CD14-positive monocyte (primary cell): ENCODE data around the gene CCDC117. TPM values are rescaled to one million over a fixed set of nuclear protein-coding genes. Genes with fewer than 3 reads are reported as not detected.
A peak's percentile ranks its signal among the peaks of the same experiment; 100 is the strongest.
"Not testable (repeated sequence)": the region's sequence is repeated elsewhere in the genome, so short reads cannot be mapped to it uniquely, and the experiment has no call there.

Experiments used
- DNase-seq, 3 donors: peaks; one replicate each; pipeline ENCODE4 v3.0.0-alpha.2; 2011 to 2022
- H2AFZ ChIP-seq: 2 replicates; pipeline ENCODE4 v1.6.0; 2012; ENCODE audit warnings: mild to moderate bottlenecking, low read depth, low read length, inconsistent platforms; ENCODE audit not compliant: insufficient read depth, poor library complexity, severe bottlenecking
- H3K27ac ChIP-seq, 2 donors: 1 replicate in 1 of 2; 2 replicates in 1 of 2; pipeline ENCODE4 v1.5.1; 2012 to 2013; ENCODE audit warnings: low read length in 2 of 2, control low read depth in 1 of 2, inconsistent platforms in 1 of 2, low read depth in 1 of 2, mild to moderate bottlenecking in 1 of 2
- H3K27me3 ChIP-seq, 2 donors: one replicate each; pipeline versions ENCODE4 v1.6.0 to v1.6.1; 2011 to 2013; ENCODE audit warnings: low read length in 2 of 2; ENCODE audit not compliant: control insufficient read depth in 2 of 2, insufficient read depth in 2 of 2
- H3K36me3 ChIP-seq, 2 donors: replicated peaks in 1 of 2; 1 replicate in 1 of 2; 2 replicates in 1 of 2; pipeline versions ENCODE4 v1.5.1 to v1.6.1; 2012 to 2013; ENCODE audit warnings: low read length in 2 of 2, control low read depth in 1 of 2, inconsistent platforms in 1 of 2, mild to moderate bottlenecking in 1 of 2; ENCODE audit not compliant: insufficient read depth in 2 of 2, control insufficient read depth in 1 of 2
- H3K4me1 ChIP-seq, 2 donors: 1 replicate in 1 of 2; 2 replicates in 1 of 2; pipeline versions ENCODE4 v1.5.1 to v1.6.1; 2012 to 2013; ENCODE audit warnings: low read length in 2 of 2, control low read depth in 1 of 2, inconsistent platforms in 1 of 2, mild to moderate bottlenecking in 1 of 2, moderate library complexity in 1 of 2; ENCODE audit not compliant: insufficient read depth in 2 of 2, control insufficient read depth in 1 of 2
- H3K4me2 ChIP-seq: replicated peaks from 2 replicates; pipeline ENCODE3; 2012; ENCODE audit warnings: low read length, moderate library complexity, mild to moderate bottlenecking; ENCODE audit not compliant: poor library complexity, severe bottlenecking; ENCODE audit errors: extremely low read depth
- H3K4me3 ChIP-seq, 3 experiments: fragments of 200-600 bp in 1 of 3; sonication (generic) in 1 of 3; replicated peaks in 1 of 3; 1 replicate in 2 of 3; 2 replicates in 1 of 3; pipeline ENCODE4 v1.5.1; 2011 to 2013; ENCODE audit warnings: low read length in 3 of 3, mild to moderate bottlenecking in 3 of 3, control low read depth in 2 of 3, low read depth in 2 of 3, inconsistent platforms in 1 of 3, moderate library complexity in 1 of 3
- H3K79me2 ChIP-seq: 2 replicates; pipeline ENCODE4 v1.6.0; 2012; ENCODE audit warnings: mild to moderate bottlenecking, control low read depth, inconsistent platforms, low read length, moderate library complexity; ENCODE audit not compliant: insufficient read depth
- H3K9ac ChIP-seq: 2 replicates; pipeline ENCODE4 v1.6.0; 2017; ENCODE audit warnings: low read length, mild to moderate bottlenecking; ENCODE audit not compliant: insufficient read depth, poor library complexity, severe bottlenecking
- H3K9me3 ChIP-seq, 2 donors: replicated peaks in 1 of 2; 1 replicate in 1 of 2; 2 replicates in 1 of 2; pipeline versions ENCODE4 v1.5.1 to v1.6.1; 2012 to 2013; ENCODE audit warnings: low read length in 2 of 2, control low read depth in 1 of 2; ENCODE audit not compliant: control insufficient read depth in 1 of 2, insufficient read depth in 1 of 2
- H4K20me1 ChIP-seq: 2 replicates; pipeline ENCODE4 v1.6.0; 2012; ENCODE audit warnings: mild to moderate bottlenecking, low read length, control low read depth, moderate library complexity; ENCODE audit not compliant: insufficient read depth
- H3K27ac Mint-ChIP-seq, 7 donors: one replicate each; pipeline ENCODE4 v1.8.0; 2020; ENCODE audit warnings: mild to moderate bottlenecking in 7 of 7, mixed read lengths in 7 of 7, moderate library complexity in 6 of 7, inconsistent platforms in 2 of 7
- H3K27me3 Mint-ChIP-seq, 3 donors: one replicate each; pipeline ENCODE4 v1.8.0; 2021 to 2022; ENCODE audit warnings: low read depth in 3 of 3, mild to moderate bottlenecking in 3 of 3, mixed read lengths in 3 of 3, moderate library complexity in 3 of 3, inconsistent platforms in 1 of 3
- H3K36me3 Mint-ChIP-seq, 2 donors: one replicate each; pipeline ENCODE4 v1.8.0; 2020; ENCODE audit warnings: mixed read lengths in 2 of 2, inconsistent platforms in 1 of 2, mild to moderate bottlenecking in 1 of 2
- H3K4me1 Mint-ChIP-seq: one replicate; pipeline ENCODE4 v1.8.0; 2020; ENCODE audit warnings: mild to moderate bottlenecking, mixed read lengths
- H3K4me3 Mint-ChIP-seq, 2 donors: one replicate each; pipeline ENCODE4 v1.8.0; 2020; ENCODE audit warnings: mild to moderate bottlenecking in 2 of 2, mixed read lengths in 2 of 2, moderate library complexity in 1 of 2
- H3K9me3 Mint-ChIP-seq, 7 donors: one replicate each; pipeline ENCODE4 v1.8.0; 2020 to 2022; ENCODE audit warnings: mixed read lengths in 7 of 7, mild to moderate bottlenecking in 6 of 7, moderate library complexity in 6 of 7, inconsistent platforms in 2 of 7
- WGBS: methylation state at CpG from one replicate; pipeline ENCODE4 v1.1.5; 2013; ENCODE audit warnings: missing lambda C conversion rate; ENCODE audit not compliant: insufficient coverage; 5-methylcytosine and 5-hydroxymethylcytosine counted together
- intact Hi-C, 2 donors: fragments of 100-400 bp; cut with micrococcal nuclease; formaldehyde crosslinking; loops; one replicate each; pipeline versions ENCODE4 v1.15.0 to v1.15.1; 2023
- polyA plus RNA-seq, 3 donors: library from polyadenylated mRNA; depleted of rRNA in 1 of 3; unstranded in 2 of 3; stranded (reverse) in 1 of 3; fragments of 300-500 nt in 2 of 3; fragments of >200 nt in 1 of 3; fragmentation: Illumina TruSeq in 2 of 3; gene quantifications; 1 replicate in 2 of 3; 2 replicates in 1 of 3; pipeline ENCODE4 v1.2.3, GENCODE V29; 2012 to 2021
- TF ChIP-seq, protein P1 (sequence below): fragments of 200-600 bp; IDR thresholded peaks from one replicate; pipeline ENCODE4 v1.8.0; 2022; ENCODE audit warnings: antibody characterized with exemption, mild to moderate bottlenecking

Gene CCDC117
- polyA plus RNA-seq, 3 donors = 6.8 to 12.6 (median 10.3) TPM

DNA sequence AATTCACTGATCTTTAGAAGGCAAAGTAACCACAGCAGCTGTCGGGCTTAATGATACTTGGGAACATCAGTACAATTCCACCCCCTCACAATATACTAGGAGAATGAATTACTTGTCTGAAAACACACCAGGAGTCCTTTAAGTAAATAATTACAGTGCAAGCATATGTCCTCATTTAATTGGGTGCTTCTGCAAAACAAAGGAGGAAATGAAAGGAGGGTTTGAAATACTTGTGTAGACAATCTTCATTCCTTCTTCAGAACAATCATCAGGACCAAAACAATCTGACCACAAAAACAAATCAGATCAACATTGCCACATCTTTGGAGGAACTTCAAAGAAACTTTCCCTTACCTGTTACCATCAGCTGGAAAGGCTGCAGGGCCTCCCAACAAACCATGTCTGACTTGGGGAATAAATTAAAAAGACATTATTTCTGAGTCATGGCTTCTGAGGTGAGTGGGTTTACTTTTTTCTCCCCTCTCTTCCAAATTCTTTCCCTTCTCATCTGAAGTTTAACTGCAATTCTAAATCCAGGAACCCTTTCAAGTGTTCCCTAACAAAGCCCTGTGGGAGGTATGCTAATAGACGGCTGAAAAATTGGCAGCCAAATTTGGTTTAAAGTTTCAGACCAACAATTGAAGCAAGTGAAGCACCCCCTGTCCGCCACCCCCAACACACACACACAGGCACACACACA is 12.5 kb upstream of the CCDC117 start:
- peaks cover 0 to 6% (median 5%) of the 10 kb centered on the region in 3 donors for H3K27me3 Mint-ChIP-seq
- Histone ChIP-seq H3K27ac (peak overlapping the region in 1 of 2 donors; percentile 30), H3K4me2 (peak overlapping the region; percentile 66), H3K4me1 (peaks cover 17% of the 10 kb centered on the region in 2 donors), H2AFZ (peak overlapping the region; percentile 38), H3K36me3 (no peaks in the 10 kb centered on the region), H3K9ac (no peak overlapping the region), H3K27me3 (no peaks in the 10 kb centered on the region), H3K9me3 (no peaks in the 10 kb centered on the region), H3K79me2 (no peaks in the 10 kb centered on the region), H4K20me1 (no peaks in the 10 kb centered on the region), H3K4me3 (peak overlapping the region in 2 of 3 experiments; percentile 7 to 58)
- WGBS = no CpG with 5 or more reads among the region's 3 CpGs
- H3K27ac Mint-ChIP-seq = peak overlapping the region in 6 of 7 donors; percentile 51 to 86 (median 70)
- no peaks in the 10 kb centered on the region for H3K9me3 Mint-ChIP-seq
- peaks cover 4 to 7% of the 10 kb centered on the region in 2 donors for H3K36me3 Mint-ChIP-seq
- peak; percentile 6 to 10 (median 8) for DNase-seq
- H3K4me3 Mint-ChIP-seq = peak overlapping the region; percentile 39 to 67
- TF ChIP-seq, protein P1, sequence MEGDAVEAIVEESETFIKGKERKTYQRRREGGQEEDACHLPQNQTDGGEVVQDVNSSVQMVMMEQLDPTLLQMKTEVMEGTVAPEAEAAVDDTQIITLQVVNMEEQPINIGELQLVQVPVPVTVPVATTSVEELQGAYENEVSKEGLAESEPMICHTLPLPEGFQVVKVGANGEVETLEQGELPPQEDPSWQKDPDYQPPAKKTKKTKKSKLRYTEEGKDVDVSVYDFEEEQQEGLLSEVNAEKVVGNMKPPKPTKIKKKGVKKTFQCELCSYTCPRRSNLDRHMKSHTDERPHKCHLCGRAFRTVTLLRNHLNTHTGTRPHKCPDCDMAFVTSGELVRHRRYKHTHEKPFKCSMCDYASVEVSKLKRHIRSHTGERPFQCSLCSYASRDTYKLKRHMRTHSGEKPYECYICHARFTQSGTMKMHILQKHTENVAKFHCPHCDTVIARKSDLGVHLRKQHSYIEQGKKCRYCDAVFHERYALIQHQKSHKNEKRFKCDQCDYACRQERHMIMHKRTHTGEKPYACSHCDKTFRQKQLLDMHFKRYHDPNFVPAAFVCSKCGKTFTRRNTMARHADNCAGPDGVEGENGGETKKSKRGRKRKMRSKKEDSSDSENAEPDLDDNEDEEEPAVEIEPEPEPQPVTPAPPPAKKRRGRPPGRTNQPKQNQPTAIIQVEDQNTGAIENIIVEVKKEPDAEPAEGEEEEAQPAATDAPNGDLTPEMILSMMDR = no peak
- H3K4me1 Mint-ChIP-seq = peaks cover 24% of the 10 kb centered on the region
- intact Hi-C loops = no loop called here

DNA sequence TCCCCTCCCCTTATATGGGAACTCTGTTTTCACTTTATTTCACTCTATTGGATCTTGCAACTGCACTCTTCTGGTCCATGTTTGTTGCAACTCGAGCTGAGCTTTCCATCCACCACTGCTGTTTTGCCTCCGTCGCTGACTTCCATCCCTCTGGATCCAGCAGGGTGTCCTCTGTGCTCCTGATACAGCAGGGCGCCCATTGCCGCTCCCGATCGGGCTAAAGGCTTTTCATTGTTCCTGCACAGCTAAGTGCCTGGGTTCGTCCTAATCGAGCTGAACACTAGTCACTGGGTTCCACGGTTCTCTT is 11.1 kb upstream of the CCDC117 start:
- TF ChIP-seq, protein P1 = no peak
- peaks cover 4 to 6% (median 4%) of the 10 kb centered on the region in 3 donors for H3K27me3 Mint-ChIP-seq
- H3K36me3 ChIP-seq = no peaks in the 10 kb centered on the region
- peaks cover 17% of the 10 kb centered on the region in 2 donors for H3K4me1 ChIP-seq
- H3K4me3 ChIP-seq = no peak overlapping the region
- H3K9me3 Mint-ChIP-seq = no peaks in the 10 kb centered on the region
- H4K20me1 ChIP-seq = no peaks in the 10 kb centered on the region
- H2AFZ ChIP-seq = no peak overlapping the region
- DNase-seq = no peak
- H3K27ac Mint-ChIP-seq = peak overlapping the region in 2 of 7 donors; percentile 12 to 70
- H3K79me2 ChIP-seq = no peaks in the 10 kb centered on the region
- peaks cover 1 to 7% of the 10 kb centered on the region in 2 donors for H3K36me3 Mint-ChIP-seq
- 98% methylated on average over 6 of the region's 10 CpGs for WGBS
- intact Hi-C loops = no loop called here
- no peak overlapping the region for H3K27ac ChIP-seq
- H3K9me3 ChIP-seq = no peaks in the 10 kb centered on the region
- H3K4me3 Mint-ChIP-seq = no peak overlapping the region
- H3K9ac ChIP-seq = no peak overlapping the region
- no peak overlapping the region for H3K4me2 ChIP-seq
- H3K4me1 Mint-ChIP-seq = peaks cover 24% of the 10 kb centered on the region
- no peaks in the 10 kb centered on the region for H3K27me3 ChIP-seq

DNA sequence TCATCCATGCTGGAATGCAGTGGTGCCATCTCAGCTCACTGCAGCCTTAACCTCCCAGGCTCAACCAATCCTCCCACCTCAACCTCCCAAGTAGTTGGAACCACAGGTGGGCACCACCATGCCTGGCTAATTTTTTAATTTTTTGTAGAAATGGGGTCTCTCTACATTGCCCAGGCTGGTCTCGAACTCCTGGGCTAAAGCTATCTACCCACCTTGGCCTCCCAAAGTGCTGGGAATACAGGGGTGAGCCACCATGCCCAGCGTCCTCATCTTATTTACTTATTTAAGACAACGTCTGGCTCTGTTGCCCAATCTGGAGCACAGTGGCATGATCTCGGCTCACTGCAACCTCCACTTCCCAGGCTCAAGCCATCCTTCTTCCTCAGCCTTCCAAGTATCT is 10.5 kb upstream of the CCDC117 start:
- H3K4me3 Mint-ChIP-seq, H4K20me1 ChIP-seq, H3K27me3 ChIP-seq, H3K9ac ChIP-seq, H3K9me3 ChIP-seq, H3K79me2 ChIP-seq, intact Hi-C loops, H3K27ac Mint-ChIP-seq, DNase-seq, H3K4me2 ChIP-seq, H3K36me3 ChIP-seq, H3K4me3 ChIP-seq, H3K27me3 Mint-ChIP-seq, H3K36me3 Mint-ChIP-seq, H2AFZ ChIP-seq, H3K27ac ChIP-seq, H3K9me3 Mint-ChIP-seq: not testable (repeated sequence)
- 100% methylated on average over 3 of the region's 4 CpGs for WGBS
- H3K4me1 ChIP-seq = peaks cover 17% of the 10 kb centered on the region in 2 donors
- peaks cover 22% of the 10 kb centered on the region for H3K4me1 Mint-ChIP-seq
